ENCODE measurements around the gene PACSIN1.
"Not testable (repeated sequence)": the region's sequence is repeated elsewhere in the genome, so short reads cannot be mapped to it uniquely, and the experiment has no call there.

PACSIN1 gene

GRCh38 chr6:34459899-34460593, 5.8 kb upstream of the PACSIN1 start:
- no peak for DNase-seq (ENCODE audit: low spot score)

GRCh38 chr6:34460796-34461507, 4.9 kb upstream of the PACSIN1 start:
- no peak for DNase-seq (ENCODE audit: low spot score)

GRCh38 chr6:34462010-34462409, 3.9 kb upstream of the PACSIN1 start:
- DNase-seq (ENCODE audit: low spot score), result no peak

GRCh38 chr6:34462551-34462971, 3.3 kb upstream of the PACSIN1 start:
- DNase-seq (ENCODE audit: low spot score), result no peak

- DNase-seq (ENCODE audit: low spot score), result no peak
Observed at GRCh38 chr6:34463299-34463698, 2.6 kb upstream of the PACSIN1 start.

- DNase-seq (ENCODE audit: low spot score), result no peak
Observed at GRCh38 chr6:34463849-34464248, 2.0 kb upstream of the PACSIN1 start.

GRCh38 chr6:34466242-34467185, 638 bp downstream of the PACSIN1 start:
- DNase-seq (ENCODE audit: low spot score), result no peak

GRCh38 chr6:34468378-34468892, 2.6 kb downstream of the PACSIN1 start:
- no peak for DNase-seq (ENCODE audit: low spot score)

- no peak for DNase-seq (ENCODE audit: low spot score)
Observed at GRCh38 chr6:34469499-34469898, 3.6 kb downstream of the PACSIN1 start.

- DNase-seq (ENCODE audit: low spot score), result no peak
Observed at GRCh38 chr6:34472425-34472824, 6.5 kb downstream of the PACSIN1 start.

GRCh38 chr6:34473967-34474366, 8.1 kb downstream of the PACSIN1 start:
- no peak for DNase-seq (ENCODE audit: low spot score)

- DNase-seq (ENCODE audit: low spot score), result no peak
Observed at GRCh38 chr6:34474754-34475153, 8.9 kb downstream of the PACSIN1 start.

- no peak for DNase-seq (ENCODE audit: low spot score)
Observed at GRCh38 chr6:34475238-34475682, 9.4 kb downstream of the PACSIN1 start.

GRCh38 chr6:34475767-34476328, 10.0 kb downstream of the PACSIN1 start:
- DNase-seq (ENCODE audit: low spot score), result no peak

- no peak for DNase-seq (ENCODE audit: low spot score)
Observed at GRCh38 chr6:34476447-34476846, 10.6 kb downstream of the PACSIN1 start.

GRCh38 chr6:34476921-34477320, 11.0 kb downstream of the PACSIN1 start:
- no peak for DNase-seq (ENCODE audit: low spot score)

- DNase-seq (ENCODE audit: low spot score), result no peak
Observed at GRCh38 chr6:34478796-34479195, 12.9 kb downstream of the PACSIN1 start.

- DNase-seq (ENCODE audit: low spot score), result not testable (repeated sequence)
Observed at GRCh38 chr6:34483781-34484180, 17.9 kb downstream of the PACSIN1 start.

GRCh38 chr6:34484391-34484790, 18.5 kb downstream of the PACSIN1 start:
- DNase-seq (ENCODE audit: low spot score), result no peak

GRCh38 chr6:34484899-34485298, 19.0 kb downstream of the PACSIN1 start:
- DNase-seq (ENCODE audit: low spot score), result no peak

- no peak for DNase-seq (ENCODE audit: low spot score)
Observed at GRCh38 chr6:34485321-34486060, 19.6 kb downstream of the PACSIN1 start.

Data from left forelimb (tissue), 1 donor.